HepG2 (cell line): ENCODE measurements around the gene AKR1C3.

Experiments
- ZGPAT ChIP-seq: IDR thresholded peaks from 2 replicates; pipeline ENCODE4 v1.6.1; 2016; ENCODE audit warnings: mild to moderate bottlenecking
- ZMAT3 ChIP-seq: sonication (generic); formaldehyde crosslinking; conservative IDR thresholded peaks from 2 replicates; pipeline ENCODE4 v1.7.0; 2021; ENCODE audit warnings: missing genetic modification reagents
- TF ChIP-seq, protein P1 (sequence below): sonication (generic); formaldehyde crosslinking; IDR thresholded peaks from 2 replicates; pipeline ENCODE4 v1.5.0; 2020; ENCODE audit warnings: mild to moderate bottlenecking, missing genetic modification reagents, moderate library complexity
- TF ChIP-seq, protein P2 (sequence below): sonication (generic); formaldehyde crosslinking; IDR thresholded peaks from 2 replicates; pipeline ENCODE4 v1.8.0; 2022; ENCODE audit warnings: mild to moderate bottlenecking, missing genetic modification reagents

DNA sequence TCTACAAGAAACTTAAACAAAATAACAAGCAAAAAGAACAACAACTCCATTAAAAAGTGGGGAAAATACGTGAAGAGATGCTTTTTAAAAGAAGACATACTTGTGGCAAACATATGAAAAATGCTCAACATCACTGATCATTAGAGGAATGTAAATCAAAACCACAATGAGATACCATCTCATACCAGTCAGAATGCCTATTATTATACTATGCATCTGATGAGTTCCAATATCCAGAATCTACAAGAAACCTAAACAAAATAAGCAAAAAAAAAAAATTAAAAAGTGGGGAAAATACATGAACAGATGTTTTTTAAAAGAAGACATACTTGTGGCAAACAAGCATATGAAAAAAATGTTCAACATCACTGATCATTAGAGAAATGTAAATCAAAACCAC lies 29.6 kb upstream of the AKR1C3 start:
- TF ChIP-seq ZMAT3 (CRISPR knock-in tag), result no peak
- TF ChIP-seq, protein P1, sequence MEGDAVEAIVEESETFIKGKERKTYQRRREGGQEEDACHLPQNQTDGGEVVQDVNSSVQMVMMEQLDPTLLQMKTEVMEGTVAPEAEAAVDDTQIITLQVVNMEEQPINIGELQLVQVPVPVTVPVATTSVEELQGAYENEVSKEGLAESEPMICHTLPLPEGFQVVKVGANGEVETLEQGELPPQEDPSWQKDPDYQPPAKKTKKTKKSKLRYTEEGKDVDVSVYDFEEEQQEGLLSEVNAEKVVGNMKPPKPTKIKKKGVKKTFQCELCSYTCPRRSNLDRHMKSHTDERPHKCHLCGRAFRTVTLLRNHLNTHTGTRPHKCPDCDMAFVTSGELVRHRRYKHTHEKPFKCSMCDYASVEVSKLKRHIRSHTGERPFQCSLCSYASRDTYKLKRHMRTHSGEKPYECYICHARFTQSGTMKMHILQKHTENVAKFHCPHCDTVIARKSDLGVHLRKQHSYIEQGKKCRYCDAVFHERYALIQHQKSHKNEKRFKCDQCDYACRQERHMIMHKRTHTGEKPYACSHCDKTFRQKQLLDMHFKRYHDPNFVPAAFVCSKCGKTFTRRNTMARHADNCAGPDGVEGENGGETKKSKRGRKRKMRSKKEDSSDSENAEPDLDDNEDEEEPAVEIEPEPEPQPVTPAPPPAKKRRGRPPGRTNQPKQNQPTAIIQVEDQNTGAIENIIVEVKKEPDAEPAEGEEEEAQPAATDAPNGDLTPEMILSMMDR (CRISPR knock-in tag), result no peak
- no peak for TF ChIP-seq ZGPAT (CRISPR knock-in tag)
- TF ChIP-seq, protein P2, sequence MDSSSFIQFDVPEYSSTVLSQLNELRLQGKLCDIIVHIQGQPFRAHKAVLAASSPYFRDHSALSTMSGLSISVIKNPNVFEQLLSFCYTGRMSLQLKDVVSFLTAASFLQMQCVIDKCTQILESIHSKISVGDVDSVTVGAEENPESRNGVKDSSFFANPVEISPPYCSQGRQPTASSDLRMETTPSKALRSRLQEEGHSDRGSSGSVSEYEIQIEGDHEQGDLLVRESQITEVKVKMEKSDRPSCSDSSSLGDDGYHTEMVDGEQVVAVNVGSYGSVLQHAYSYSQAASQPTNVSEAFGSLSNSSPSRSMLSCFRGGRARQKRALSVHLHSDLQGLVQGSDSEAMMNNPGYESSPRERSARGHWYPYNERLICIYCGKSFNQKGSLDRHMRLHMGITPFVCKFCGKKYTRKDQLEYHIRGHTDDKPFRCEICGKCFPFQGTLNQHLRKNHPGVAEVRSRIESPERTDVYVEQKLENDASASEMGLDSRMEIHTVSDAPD, result no peak
